ENCODE measurements around the gene DGKD.

Gene DGKD

DNA sequence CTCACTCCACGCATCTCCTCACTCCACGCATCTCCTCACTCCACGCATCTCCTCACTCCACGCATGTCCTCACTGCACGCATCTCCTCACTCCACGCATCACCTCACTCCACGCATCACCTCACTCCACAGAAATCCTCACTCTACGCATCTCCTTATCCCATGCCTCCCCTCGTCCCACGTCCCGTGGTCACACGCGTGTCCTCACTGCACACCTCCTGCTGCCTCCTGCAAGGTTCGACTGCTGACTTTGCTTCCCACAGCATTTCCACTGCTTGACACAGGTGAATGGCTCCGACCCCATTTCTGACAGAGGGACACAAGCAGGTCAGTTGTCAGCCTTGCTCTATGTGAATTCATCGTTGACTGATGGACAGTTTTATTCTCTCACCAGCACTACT lies 109.3 kb downstream of the DGKD start:
- TF ChIP-seq POLR2A (IDR thresholded peaks at IDR 0.05; ENCODE audit: low read depth, low read length): no peak
- TF ChIP-seq POLR2AphosphoS5 (IDR thresholded peaks at IDR 0.05; ENCODE audit: low read depth, low read length): no peak
- TF ChIP-seq TAF1 (IDR thresholded peaks at IDR 0.05; ENCODE audit: borderline replicate concordance, low read depth, low read length): no peak
- DNase-seq (ENCODE audit: insufficient read length) (no peak), FAIRE-seq (no peak)

DNA sequence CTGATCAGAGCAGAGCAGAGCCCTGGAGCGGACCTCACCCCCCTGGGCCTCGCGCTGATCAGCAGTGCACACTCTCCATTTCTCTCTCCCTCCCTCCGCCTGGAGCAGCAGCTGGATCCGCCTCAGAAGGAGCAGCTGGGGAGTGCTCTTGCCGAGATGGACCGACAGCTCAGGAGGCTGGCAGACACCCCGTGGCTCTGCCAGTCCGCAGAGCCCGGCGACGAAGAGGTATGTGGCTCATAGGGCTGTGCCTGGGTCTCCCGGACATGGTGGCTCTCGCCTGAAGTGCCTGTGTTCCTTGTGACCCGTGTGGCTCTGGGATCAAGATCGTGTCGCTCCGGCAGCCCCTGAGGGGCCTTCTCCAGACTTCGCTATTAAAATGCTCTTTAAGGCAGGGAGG lies 109.8 kb downstream of the DGKD start:
- TF ChIP-seq TAF1 (IDR thresholded peaks at IDR 0.05; ENCODE audit: borderline replicate concordance, low read depth, low read length) (no peak), POLR2AphosphoS5 (IDR thresholded peaks at IDR 0.05; ENCODE audit: low read depth, low read length) (no peak), POLR2A (IDR thresholded peaks at IDR 0.05; ENCODE audit: low read depth, low read length) (no peak)
- FAIRE-seq: no peak
- no peak for DNase-seq (ENCODE audit: insufficient read length)

DNA sequence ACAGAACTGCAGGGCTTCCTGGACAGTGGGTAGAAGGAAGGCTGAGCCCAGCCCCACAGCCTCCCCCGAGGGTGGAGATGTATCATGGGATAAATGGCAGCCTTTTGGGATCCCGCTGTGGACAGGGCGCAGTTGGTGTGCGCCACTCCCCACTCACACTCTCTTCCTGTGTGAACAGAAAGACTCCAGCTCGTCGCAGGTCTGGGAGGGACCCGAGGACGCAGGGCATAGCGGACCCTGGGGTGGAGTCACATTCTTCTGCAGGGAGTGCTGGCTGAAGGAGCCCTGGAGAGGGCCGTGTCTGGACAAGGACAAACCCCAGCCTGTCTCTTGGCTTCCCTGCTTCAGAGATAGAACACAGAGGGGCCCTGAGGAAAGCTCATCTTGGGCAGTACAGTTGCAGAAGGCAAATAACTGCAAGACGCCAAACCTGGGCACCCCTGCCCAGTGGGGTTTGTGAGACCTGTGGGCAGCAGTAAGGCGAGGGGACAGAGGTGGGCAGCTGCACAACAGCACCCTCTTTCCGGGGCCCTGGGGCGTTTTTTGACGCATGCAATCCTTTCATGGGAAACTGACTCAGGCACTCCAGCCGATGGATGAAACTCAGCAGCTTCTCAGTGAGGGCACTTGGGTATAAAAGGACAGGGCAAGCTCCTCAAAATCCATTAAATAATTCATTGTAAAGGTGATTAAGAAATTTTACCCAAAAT lies 110.4 kb downstream of the DGKD start:
- FAIRE-seq (no peak), DNase-seq (ENCODE audit: insufficient read length) (no peak)
- TF ChIP-seq POLR2AphosphoS5 (IDR thresholded peaks at IDR 0.05; ENCODE audit: low read depth, low read length) (no peak), POLR2A (IDR thresholded peaks at IDR 0.05; ENCODE audit: low read depth, low read length) (no peak), TAF1 (IDR thresholded peaks at IDR 0.05; ENCODE audit: borderline replicate concordance, low read depth, low read length) (no peak)

DNA sequence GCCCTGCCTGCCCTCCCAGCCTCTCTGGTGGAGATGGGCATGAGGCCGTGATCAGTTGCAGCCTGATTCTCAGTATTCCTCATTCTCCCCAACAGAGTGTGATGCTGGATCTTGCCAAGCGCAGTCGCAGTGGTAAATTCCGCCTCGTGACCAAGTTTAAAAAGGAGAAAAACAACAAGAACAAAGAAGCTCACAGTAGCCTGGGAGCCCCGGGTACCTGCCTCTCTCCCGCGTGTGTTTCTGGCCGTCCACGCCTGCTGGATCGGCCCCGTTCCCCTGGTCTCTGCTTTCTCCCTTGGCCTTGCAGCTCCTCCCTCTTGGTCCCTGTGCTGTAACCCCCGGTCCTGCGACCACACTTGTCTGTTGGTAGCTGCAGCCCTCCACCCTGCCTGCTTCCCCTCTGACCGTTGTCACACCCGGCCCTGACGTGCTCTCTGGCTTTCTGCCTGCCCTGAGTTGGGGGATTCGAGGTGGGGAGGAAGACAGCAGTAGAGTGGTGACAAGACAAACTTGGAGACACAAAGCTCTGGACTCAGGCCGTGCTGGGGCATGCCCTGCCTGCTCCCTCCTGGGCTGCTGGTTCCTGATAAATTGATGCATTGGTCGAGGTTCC lies 112.8 kb downstream of the DGKD start:
- no peak for TF ChIP-seq POLR2A (IDR thresholded peaks at IDR 0.05; ENCODE audit: low read depth, low read length)
- TF ChIP-seq POLR2AphosphoS5 (IDR thresholded peaks at IDR 0.05; ENCODE audit: low read depth, low read length): no peak
- no peak for TF ChIP-seq TAF1 (IDR thresholded peaks at IDR 0.05; ENCODE audit: borderline replicate concordance, low read depth, low read length)
- no peak for FAIRE-seq
- no peak for DNase-seq (ENCODE audit: insufficient read length)

DNA sequence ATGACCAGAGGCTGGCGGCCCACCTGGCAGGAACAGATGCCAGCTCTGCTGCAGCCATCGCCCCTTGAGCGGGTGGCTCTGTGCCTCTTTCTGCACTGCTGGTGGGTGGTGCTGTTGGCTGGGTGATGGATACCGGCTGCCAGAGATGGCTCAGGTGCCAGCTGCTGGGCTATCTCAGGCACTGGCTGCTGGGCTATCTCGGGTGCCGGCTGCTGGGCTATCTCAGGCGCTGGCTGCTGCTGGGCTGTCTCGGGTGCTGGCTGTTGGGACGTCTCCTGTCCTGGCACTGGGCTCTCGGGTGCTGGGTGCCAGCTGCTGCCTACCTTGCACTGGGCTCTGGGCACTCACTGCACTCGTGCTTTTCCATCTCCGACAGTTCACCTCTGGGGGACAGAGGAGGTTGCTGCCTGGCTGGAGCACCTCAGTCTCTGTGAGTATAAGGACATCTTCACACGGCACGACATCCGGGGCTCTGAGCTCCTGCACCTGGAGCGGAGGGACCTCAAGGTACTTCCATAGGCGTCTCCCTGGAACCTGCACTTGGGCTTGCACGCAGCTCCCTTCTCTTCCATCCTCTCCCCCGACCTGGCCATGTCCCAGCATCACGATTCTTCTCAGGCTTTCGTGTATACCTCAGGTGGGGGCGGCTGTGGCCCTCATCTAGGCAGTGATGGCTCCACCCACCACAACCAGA lies 113.9 kb downstream of the DGKD start:
- FAIRE-seq (no peak), DNase-seq (ENCODE audit: insufficient read length) (no peak)
- TF ChIP-seq TAF1 (IDR thresholded peaks at IDR 0.05; ENCODE audit: borderline replicate concordance, low read depth, low read length): no peak

DNA sequence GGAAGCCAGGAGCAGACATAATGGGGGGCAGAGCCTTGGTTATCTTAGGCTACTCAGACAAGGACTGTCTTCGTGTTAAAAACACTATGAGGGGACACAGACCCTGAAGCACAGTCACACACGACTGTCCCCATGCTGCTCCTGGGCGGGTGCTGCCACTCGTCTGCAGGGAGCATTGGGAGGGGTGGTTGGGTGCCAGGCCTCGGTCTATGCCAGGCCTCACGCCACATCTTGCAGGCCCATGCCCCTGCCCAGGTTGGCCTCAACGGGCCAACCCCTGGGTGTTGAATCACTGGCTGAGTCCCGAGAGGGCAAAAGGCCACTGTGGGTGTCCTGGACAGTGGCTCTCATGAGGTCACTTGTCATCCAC lies 114.4 kb downstream of the DGKD start:
- DNase-seq (ENCODE audit: insufficient read length) (no peak), FAIRE-seq (no peak)
- no peak for TF ChIP-seq TAF1 (IDR thresholded peaks at IDR 0.05; ENCODE audit: borderline replicate concordance, low read depth, low read length)
- no peak for TF ChIP-seq POLR2AphosphoS5 (IDR thresholded peaks at IDR 0.05; ENCODE audit: low read depth, low read length)
- no peak for TF ChIP-seq POLR2A (IDR thresholded peaks at IDR 0.05; ENCODE audit: low read depth, low read length)

DNA sequence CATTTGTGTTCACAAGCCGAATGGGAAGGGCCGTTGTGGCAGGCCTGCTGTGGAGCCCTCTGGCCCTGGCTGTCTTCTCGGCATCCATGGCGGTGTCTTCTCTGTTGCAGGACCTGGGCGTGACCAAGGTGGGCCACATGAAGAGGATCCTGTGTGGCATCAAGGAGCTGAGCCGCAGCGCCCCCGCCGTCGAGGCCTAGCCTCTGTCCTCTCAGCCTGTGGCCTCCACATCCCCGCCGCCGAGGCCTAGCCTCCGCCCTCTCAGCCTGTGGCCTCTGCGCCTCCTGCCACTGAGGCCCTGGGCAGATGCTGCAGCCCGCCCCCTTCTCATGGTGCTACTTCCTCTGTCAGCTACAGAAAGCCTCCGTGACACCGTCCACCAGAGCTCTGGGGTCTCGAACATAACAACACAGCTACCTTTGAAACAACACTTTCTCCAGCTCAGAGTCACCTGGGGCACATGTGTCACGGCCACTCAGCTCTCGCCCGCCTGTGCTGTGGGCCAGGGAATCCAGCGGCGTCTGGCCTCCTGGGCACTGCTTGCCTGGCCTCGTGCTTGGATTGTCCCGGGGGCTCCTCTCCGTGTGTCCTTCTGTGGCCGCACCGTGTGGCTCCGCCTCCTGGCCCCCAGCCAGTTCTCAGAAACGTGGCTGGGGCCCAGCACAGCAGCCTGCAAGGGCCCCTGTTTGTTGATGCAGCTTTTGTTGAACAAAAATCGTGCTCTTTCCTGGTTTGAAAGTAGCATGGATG lies 115.1 kb downstream of the DGKD start:
- DNase-seq (ENCODE audit: insufficient read length): no peak
- TF ChIP-seq POLR2A (IDR thresholded peaks at IDR 0.05; ENCODE audit: low read depth, low read length): no peak
- no peak for TF ChIP-seq POLR2AphosphoS5 (IDR thresholded peaks at IDR 0.05; ENCODE audit: low read depth, low read length)
- no peak for TF ChIP-seq TAF1 (IDR thresholded peaks at IDR 0.05; ENCODE audit: borderline replicate concordance, low read depth, low read length)

DNA sequence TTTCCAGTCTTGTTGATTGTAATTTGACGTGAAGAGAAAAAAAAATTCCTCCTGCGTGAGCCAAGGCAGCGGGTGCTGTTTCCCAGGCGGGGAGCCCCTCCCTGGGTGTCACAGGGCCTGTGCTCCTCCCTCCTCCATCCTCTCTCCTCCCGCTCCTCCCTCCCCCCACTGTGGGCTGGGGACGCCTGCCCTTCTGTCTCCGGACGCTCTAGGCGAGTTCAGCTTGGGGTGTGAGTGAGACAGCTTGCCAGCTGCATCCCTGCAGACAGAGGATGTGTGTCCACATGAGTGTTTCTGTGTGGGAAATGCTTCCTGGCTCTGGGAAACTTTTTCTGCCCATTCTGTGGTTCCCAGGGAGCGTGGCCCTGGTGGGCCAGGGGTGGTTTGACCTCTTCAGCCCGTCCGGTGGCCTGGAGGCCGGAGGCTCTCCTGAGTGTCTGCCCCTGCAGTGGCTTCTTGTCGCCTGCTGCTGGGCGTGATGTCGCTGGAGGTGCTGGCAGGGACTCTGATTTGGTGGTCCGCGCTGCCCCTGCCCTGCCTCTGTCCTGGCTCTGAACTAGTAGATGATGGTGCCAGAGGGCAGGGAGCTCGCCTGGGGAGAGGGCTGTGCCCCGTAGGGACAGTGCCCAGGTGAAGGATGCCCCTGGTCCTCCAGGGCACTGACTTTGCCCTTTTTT lies 115.9 kb downstream of the DGKD start:
- TF ChIP-seq TAF1 (IDR thresholded peaks at IDR 0.05; ENCODE audit: borderline replicate concordance, low read depth, low read length) (no peak), POLR2A (IDR thresholded peaks at IDR 0.05; ENCODE audit: low read depth, low read length) (no peak), POLR2AphosphoS5 (IDR thresholded peaks at IDR 0.05; ENCODE audit: low read depth, low read length) (no peak)
- FAIRE-seq (no peak), DNase-seq (ENCODE audit: insufficient read length) (no peak)

More for the DNA sequence above, 115.1 kb downstream of the DGKD start:
- FAIRE-seq: no peak

DNA sequence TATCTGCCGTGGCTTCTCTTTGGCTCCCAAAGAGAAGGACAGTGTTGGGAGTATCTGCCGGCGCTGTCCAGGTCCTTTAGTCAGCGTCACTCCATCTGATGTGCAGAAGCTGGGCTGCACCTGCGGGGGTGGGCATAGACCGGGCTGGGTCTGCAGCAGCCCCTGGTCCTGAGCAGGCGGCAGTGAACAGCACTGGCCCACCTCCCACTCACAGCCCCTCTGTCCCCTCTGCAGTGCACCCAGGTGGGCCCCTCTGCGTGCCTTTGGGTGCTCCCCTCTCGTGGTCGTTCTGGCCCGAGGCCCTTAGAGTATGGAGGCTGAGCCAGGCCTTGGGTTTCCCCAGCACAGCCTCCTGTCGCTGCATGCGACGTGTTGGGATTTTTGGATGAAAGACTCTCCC lies 116.5 kb downstream of the DGKD start:
- DNase-seq (ENCODE audit: insufficient read length) (no peak), FAIRE-seq (no peak)
- TF ChIP-seq POLR2AphosphoS5 (IDR thresholded peaks at IDR 0.05; ENCODE audit: low read depth, low read length) (no peak), POLR2A (IDR thresholded peaks at IDR 0.05; ENCODE audit: low read depth, low read length) (no peak), TAF1 (IDR thresholded peaks at IDR 0.05; ENCODE audit: borderline replicate concordance, low read depth, low read length) (no peak)

DNA sequence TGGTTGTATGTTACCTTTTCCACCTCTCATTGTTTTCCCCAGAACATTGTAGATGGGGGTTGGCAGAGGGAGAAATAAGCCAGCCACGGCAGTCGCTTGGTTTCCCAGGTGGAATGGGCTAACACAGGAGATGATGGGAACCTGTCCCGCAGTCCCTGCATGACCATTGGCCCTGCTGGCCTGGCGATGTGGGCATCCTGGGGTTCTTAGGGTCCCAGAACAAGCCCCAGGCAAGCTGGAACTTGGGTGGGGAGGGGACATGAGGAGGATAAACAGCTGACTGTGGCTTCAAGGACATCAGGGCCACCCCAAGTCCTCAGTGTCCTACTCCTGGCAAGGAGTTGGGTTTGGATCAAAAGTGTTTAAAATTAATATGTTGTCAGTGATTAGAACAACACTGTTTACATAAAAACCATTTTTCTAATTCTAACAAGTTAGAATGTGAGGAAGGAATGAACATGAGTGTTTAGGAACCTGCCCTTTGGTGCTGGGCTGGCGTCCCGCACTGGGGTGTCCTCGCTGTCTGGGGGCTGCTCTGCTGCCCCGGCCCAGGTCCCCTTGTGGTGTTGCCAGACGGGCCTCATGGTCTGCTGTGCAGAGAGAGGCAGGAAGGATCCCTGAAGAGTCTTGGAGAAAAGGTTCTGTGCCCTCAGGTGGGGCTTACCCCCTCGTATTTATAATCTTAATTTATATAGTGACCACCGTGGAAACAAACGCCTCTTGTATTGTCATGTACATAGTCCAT lies 117.2 kb downstream of the DGKD start:
- DNase-seq (ENCODE audit: insufficient read length) (no peak), FAIRE-seq (no peak)
- no peak for TF ChIP-seq POLR2AphosphoS5 (IDR thresholded peaks at IDR 0.05; ENCODE audit: low read depth, low read length)
- no peak for TF ChIP-seq POLR2A (IDR thresholded peaks at IDR 0.05; ENCODE audit: low read depth, low read length)
- TF ChIP-seq TAF1 (IDR thresholded peaks at IDR 0.05; ENCODE audit: borderline replicate concordance, low read depth, low read length): no peak

All from GM12892 (cell line).